Neural cell (in vitro differentiated cells): ENCODE data around the gene TNNI3.

Source experiments
- EZH2 ChIP-seq: fragments of 200-600, 300-800 bp; shearing (Covaris generic), sonication (generic); IDR thresholded peaks from 2 replicates; pipeline ENCODE4 v1.6.1; 2014; ENCODE audit warnings: antibody characterized with exemption, low read length, borderline replicate concordance, mild to moderate bottlenecking; ENCODE audit not compliant: insufficient read depth, poor library complexity, severe bottlenecking
- TAF1 ChIP-seq: IDR thresholded peaks from 2 replicates; pipeline ENCODE4 v1.6.1; 2012; ENCODE audit warnings: low read depth
- TF ChIP-seq, protein P1 (sequence below): fragments of 450-650 bp; IDR thresholded peaks from 2 replicates; pipeline ENCODE4 v1.5.1; 2014; ENCODE audit warnings: antibody characterized with exemption, mild to moderate bottlenecking, moderate library complexity; ENCODE audit not compliant: poor library complexity, severe bottlenecking
- TF ChIP-seq, protein P2 (sequence below): IDR thresholded peaks from 2 replicates; pipeline ENCODE4 v1.6.1; 2012; ENCODE audit warnings: borderline replicate concordance

DNA sequence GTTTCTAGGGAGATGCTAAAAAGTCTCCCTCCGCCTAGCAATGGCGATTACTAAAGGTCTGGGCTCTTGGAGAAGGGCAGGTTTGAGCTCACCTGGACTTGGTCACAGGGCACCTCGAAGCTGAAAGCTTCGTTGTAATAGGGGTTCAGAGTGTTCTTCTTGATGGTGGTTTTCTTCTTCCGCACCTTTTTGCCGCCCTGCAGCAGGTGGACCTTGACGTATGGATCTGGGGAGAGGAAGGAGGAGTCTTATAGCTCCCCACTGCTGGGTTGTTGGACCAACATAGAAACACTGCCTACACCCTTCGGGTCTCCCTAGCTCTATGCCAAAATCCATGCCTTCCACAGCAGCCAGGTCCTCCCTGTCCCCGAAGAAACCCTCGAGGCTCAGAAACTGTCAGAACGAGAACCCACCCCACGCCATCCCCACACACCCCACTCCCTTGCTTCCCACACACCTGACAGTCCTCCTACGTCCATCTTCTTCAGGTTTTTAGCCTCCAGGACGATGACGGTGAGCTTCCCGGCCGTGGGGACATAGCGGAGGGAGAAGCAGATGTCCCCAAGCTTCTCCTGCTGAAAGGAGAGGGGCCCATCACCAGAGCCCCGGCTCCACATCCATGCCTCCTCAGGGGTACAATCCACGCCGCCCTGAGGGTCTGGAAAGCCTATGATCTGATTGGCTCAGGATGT lies 17.0 kb upstream of the TNNI3 start:
- TF ChIP-seq, protein P1, sequence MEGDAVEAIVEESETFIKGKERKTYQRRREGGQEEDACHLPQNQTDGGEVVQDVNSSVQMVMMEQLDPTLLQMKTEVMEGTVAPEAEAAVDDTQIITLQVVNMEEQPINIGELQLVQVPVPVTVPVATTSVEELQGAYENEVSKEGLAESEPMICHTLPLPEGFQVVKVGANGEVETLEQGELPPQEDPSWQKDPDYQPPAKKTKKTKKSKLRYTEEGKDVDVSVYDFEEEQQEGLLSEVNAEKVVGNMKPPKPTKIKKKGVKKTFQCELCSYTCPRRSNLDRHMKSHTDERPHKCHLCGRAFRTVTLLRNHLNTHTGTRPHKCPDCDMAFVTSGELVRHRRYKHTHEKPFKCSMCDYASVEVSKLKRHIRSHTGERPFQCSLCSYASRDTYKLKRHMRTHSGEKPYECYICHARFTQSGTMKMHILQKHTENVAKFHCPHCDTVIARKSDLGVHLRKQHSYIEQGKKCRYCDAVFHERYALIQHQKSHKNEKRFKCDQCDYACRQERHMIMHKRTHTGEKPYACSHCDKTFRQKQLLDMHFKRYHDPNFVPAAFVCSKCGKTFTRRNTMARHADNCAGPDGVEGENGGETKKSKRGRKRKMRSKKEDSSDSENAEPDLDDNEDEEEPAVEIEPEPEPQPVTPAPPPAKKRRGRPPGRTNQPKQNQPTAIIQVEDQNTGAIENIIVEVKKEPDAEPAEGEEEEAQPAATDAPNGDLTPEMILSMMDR, result no peak
- TF ChIP-seq, protein P2, sequence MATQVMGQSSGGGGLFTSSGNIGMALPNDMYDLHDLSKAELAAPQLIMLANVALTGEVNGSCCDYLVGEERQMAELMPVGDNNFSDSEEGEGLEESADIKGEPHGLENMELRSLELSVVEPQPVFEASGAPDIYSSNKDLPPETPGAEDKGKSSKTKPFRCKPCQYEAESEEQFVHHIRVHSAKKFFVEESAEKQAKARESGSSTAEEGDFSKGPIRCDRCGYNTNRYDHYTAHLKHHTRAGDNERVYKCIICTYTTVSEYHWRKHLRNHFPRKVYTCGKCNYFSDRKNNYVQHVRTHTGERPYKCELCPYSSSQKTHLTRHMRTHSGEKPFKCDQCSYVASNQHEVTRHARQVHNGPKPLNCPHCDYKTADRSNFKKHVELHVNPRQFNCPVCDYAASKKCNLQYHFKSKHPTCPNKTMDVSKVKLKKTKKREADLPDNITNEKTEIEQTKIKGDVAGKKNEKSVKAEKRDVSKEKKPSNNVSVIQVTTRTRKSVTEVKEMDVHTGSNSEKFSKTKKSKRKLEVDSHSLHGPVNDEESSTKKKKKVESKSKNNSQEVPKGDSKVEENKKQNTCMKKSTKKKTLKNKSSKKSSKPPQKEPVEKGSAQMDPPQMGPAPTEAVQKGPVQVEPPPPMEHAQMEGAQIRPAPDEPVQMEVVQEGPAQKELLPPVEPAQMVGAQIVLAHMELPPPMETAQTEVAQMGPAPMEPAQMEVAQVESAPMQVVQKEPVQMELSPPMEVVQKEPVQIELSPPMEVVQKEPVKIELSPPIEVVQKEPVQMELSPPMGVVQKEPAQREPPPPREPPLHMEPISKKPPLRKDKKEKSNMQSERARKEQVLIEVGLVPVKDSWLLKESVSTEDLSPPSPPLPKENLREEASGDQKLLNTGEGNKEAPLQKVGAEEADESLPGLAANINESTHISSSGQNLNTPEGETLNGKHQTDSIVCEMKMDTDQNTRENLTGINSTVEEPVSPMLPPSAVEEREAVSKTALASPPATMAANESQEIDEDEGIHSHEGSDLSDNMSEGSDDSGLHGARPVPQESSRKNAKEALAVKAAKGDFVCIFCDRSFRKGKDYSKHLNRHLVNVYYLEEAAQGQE, result no peak
- TF ChIP-seq TAF1, result no peak
- TF ChIP-seq EZH2, result no peak
